ENCODE measurements around the gene ZFAND3. TPM values are rescaled to one million over a fixed set of nuclear protein-coding genes. Genes with fewer than 3 reads are reported as not detected.

ZFAND3 gene
- total RNA-seq, 1 donor from 2014 or later, result 32.7 TPM

- TF ChIP-seq CTCF (IDR thresholded peaks at IDR 0.05), result no peak
- no peaks in the 10 kb centered on the region for H3K36me3 ChIP-seq
- no peak for DNase-seq (ENCODE audit: low spot score in 2 of 2)
- intact Hi-C loops (cut with DNase I), result no loop called here
- no peaks in the 10 kb centered on the region for H3K27me3 ChIP-seq
- no peak overlapping the region for H3K27ac ChIP-seq
- H3K9me3 ChIP-seq, result no peaks in the 10 kb centered on the region
- H3K4me1 ChIP-seq, result peaks cover 0 to 16% of the 10 kb centered on the region in 2 donors
- no peak overlapping the region for H3K4me3 ChIP-seq
Measured at GRCh38 chr6:37845930-37846329, 26.4 kb downstream of the ZFAND3 start.

- H3K4me3 ChIP-seq, result no peak overlapping the region
- intact Hi-C loops (cut with DNase I), result no loop called here
- no peaks in the 10 kb centered on the region for H3K9me3 ChIP-seq
- TF ChIP-seq CTCF (IDR thresholded peaks at IDR 0.05), result no peak
- no peaks in the 10 kb centered on the region for H3K36me3 ChIP-seq
- H3K4me1 ChIP-seq, result peaks cover 0 to 19% of the 10 kb centered on the region in 2 donors
- H3K27me3 ChIP-seq, result no peaks in the 10 kb centered on the region
- H3K27ac ChIP-seq, result no peak overlapping the region
- DNase-seq (ENCODE audit: low spot score in 2 of 2), result no peak
Measured at GRCh38 chr6:37847704-37848103, 28.2 kb downstream of the ZFAND3 start.

- intact Hi-C loops (cut with DNase I), result no loop called here
- Histone ChIP-seq H3K4me3 (no peak overlapping the region), H3K9me3 (no peaks in the 10 kb centered on the region), H3K4me1 (peaks cover 0 to 19% of the 10 kb centered on the region in 2 donors), H3K36me3 (no peaks in the 10 kb centered on the region), H3K27me3 (no peaks in the 10 kb centered on the region), H3K27ac (no peak overlapping the region)
- no peak for TF ChIP-seq CTCF (IDR thresholded peaks at IDR 0.05)
- DNase-seq (ENCODE audit: low spot score in 2 of 2), result no peak
Measured at GRCh38 chr6:37848371-37848770, 28.8 kb downstream of the ZFAND3 start.

- intact Hi-C loops (cut with DNase I), result no loop called here
- Histone ChIP-seq H3K9me3 (no peaks in the 10 kb centered on the region), H3K36me3 (no peaks in the 10 kb centered on the region), H3K4me1 (peaks cover 0 to 16% of the 10 kb centered on the region in 2 donors), H3K4me3 (no peak overlapping the region), H3K27ac (no peak overlapping the region), H3K27me3 (no peaks in the 10 kb centered on the region)
- DNase-seq (ENCODE audit: low spot score in 2 of 2), result no peak
- no peak for TF ChIP-seq CTCF (IDR thresholded peaks at IDR 0.05)
Measured at GRCh38 chr6:37850260-37850659, 30.7 kb downstream of the ZFAND3 start.

GRCh38 chr6:37850728-37851285, 31.3 kb downstream of the ZFAND3 start:
- H3K36me3 ChIP-seq, result no peaks in the 10 kb centered on the region
- H3K27ac ChIP-seq, result no peak overlapping the region
- no peaks in the 10 kb centered on the region for H3K9me3 ChIP-seq
- intact Hi-C loops (cut with DNase I), result no loop called here
- H3K27me3 ChIP-seq, result no peaks in the 10 kb centered on the region
- no peak for DNase-seq (ENCODE audit: low spot score in 2 of 2)
- H3K4me3 ChIP-seq, result no peak overlapping the region
- TF ChIP-seq CTCF (IDR thresholded peaks at IDR 0.05), result no peak
- peaks cover 0 to 15% of the 10 kb centered on the region in 2 donors for H3K4me1 ChIP-seq

All from ascending aorta (tissue), 2 donors.